ENCODE data around the gene HES2. TPM values are rescaled to one million over a fixed set of nuclear protein-coding genes. Genes with fewer than 3 reads are reported as not detected.

The HES2 gene
- total RNA-seq, 1 experiment from 2014 or later = 1.2 TPM

DNA sequence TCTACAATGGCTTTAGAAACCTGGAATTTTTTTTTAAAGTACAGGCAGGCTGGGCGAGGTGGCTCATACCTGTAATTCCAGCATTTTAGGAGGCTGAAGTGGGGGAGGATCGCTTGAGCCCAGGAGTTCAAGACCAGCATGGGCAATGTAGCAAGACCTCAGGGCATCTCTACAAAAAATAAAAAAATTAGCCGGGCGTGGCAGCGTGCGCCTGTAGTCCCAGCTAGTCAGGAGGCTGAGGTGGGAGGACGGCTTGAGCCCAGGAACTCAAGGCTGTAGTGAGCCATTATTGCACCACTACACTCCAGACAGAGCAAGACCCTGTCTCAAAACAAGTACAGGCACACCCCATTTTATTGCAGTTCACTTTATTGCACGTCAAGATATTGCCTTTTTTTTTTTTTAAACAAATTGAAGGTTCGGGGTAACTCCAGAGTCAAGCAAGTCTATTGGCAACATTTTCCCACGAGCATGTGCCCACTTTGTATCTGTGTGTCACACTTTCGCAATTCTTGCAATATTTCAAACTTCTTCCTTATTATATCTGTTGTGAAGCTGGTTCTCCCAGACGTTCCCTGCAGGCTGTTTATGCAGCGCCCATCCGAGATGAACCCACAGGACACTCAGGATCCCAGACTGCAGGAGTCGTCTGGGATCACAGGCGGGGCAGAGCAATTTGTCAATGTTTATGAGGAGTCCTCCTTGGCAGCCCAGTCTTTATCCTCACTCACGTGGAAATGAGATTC lies 4.7 kb downstream of the HES2 start:
- WGBS (ENCODE audit: extremely low coverage, insufficient read length, low lambda C conversion rate) = no CpG with 5 or more reads among the region's 17 CpGs

More for the DNA sequence above, 4.7 kb downstream of the HES2 start:
- Histone ChIP-seq H3K9me3 (ENCODE audit: control insufficient read depth, low read depth, low read length) (no peaks in the 10 kb centered on the region), H2AFZ (ENCODE audit: low read length) (no peak overlapping the region), H3K27me3 (ENCODE audit: insufficient read depth, low read length) (peaks cover 39% of the 10 kb centered on the region), H2BK120ac (ENCODE audit: low read depth, low read length, poor library complexity, severe bottlenecking) (peak overlapping the region; percentile 16), H2BK12ac (ENCODE audit: insufficient read length, low read depth, low read length) (no peak overlapping the region), H3K4me2 (ENCODE audit: insufficient read depth, insufficient read length, low read length) (peak overlapping the region; percentile 25), H4K8ac (replicated peaks; ENCODE audit: insufficient read length, low read depth, low read length) (no peak overlapping the region), H3K14ac (ENCODE audit: insufficient read depth, low read length) (peak overlapping the region; percentile 91), H3K79me2 (ENCODE audit: insufficient read depth, low read length) (no peaks in the 10 kb centered on the region), H2AK5ac (ENCODE audit: insufficient read length, low read length) (no peak overlapping the region), H3K4me1 (ENCODE audit: insufficient read depth, low read length) (peaks cover 3% of the 10 kb centered on the region; the same call in 1 of the 2 replicates), H3K23me2 (ENCODE audit: insufficient read length, low read depth, low read length, poor library complexity, severe bottlenecking) (peaks cover 3% of the 10 kb centered on the region), H2BK20ac (ENCODE audit: low read depth, low read length, poor library complexity, severe bottlenecking) (no peak overlapping the region), H4K91ac (ENCODE audit: insufficient read length, low read depth, low read length) (no peak overlapping the region), H3K56ac (ENCODE audit: insufficient read length, low read depth, low read length) (no peak overlapping the region), H3K18ac (ENCODE audit: insufficient read length, low read depth, low read length) (peak overlapping the region; percentile 96), H4K20me1 (ENCODE audit: control insufficient read depth, insufficient read depth, insufficient read length) (no peaks in the 10 kb centered on the region), H3K4ac (ENCODE audit: low read depth, low read length) (no peak overlapping the region), H2BK5ac (ENCODE audit: insufficient read length, low read length) (no peak overlapping the region), H4K5ac (ENCODE audit: insufficient read length, low read depth, low read length) (no peak overlapping the region), H3K9ac (ENCODE audit: extremely low read depth, insufficient read length, low read length) (no peak overlapping the region), H3K23ac (ENCODE audit: insufficient read length, low read depth, low read length) (no peak overlapping the region), H3T11ph (ENCODE audit: low read length) (no peak overlapping the region), H3K79me1 (ENCODE audit: insufficient read depth, low read depth, low read length, poor library complexity, severe bottlenecking) (no peaks in the 10 kb centered on the region), H3K27ac (ENCODE audit: insufficient read length, low read depth, low read length) (no peak overlapping the region), H2BK15ac (ENCODE audit: low read depth, low read length) (no peak overlapping the region)
- Mint-ChIP-seq H3K27me3 (ENCODE audit: low read depth) (peaks cover 97% of the 10 kb centered on the region), H3K9me3 (no peaks in the 10 kb centered on the region; a peak in 2 of 5 replicates), H3K4me1 (peaks cover 19 to 22% of the 10 kb centered on the region in 2 experiments), H3K36me3 (ENCODE audit: insufficient read depth in 1 of 3, low read depth in 3 of 3) (no peaks in the 10 kb centered on the region), H3K4me3 (no peak overlapping the region), H3K27ac (peak overlapping the region in 2 of 3 experiments; percentile 38 to 98; a peak in 3 of 7 replicates)
- DNase-seq = no peak
- TF ChIP-seq, protein P1, sequence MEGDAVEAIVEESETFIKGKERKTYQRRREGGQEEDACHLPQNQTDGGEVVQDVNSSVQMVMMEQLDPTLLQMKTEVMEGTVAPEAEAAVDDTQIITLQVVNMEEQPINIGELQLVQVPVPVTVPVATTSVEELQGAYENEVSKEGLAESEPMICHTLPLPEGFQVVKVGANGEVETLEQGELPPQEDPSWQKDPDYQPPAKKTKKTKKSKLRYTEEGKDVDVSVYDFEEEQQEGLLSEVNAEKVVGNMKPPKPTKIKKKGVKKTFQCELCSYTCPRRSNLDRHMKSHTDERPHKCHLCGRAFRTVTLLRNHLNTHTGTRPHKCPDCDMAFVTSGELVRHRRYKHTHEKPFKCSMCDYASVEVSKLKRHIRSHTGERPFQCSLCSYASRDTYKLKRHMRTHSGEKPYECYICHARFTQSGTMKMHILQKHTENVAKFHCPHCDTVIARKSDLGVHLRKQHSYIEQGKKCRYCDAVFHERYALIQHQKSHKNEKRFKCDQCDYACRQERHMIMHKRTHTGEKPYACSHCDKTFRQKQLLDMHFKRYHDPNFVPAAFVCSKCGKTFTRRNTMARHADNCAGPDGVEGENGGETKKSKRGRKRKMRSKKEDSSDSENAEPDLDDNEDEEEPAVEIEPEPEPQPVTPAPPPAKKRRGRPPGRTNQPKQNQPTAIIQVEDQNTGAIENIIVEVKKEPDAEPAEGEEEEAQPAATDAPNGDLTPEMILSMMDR (conservative IDR thresholded peaks at IDR 0.05) = no peak
